ENCODE measurements around the gene IFT43.

The IFT43 gene

GRCh38 chr14:76106188-76106587, 120.6 kb downstream of the IFT43 start:
- no peaks in the 10 kb centered on the region for H3K27me3 ChIP-seq (replicated peaks; ENCODE audit: insufficient read depth, low read length)
- H3K4me1 ChIP-seq (ENCODE audit: low read length), result no peaks in the 10 kb centered on the region
- no peaks in the 10 kb centered on the region for H3K79me2 ChIP-seq (ENCODE audit: low read length)
- H3K9me2 ChIP-seq (replicated peaks; ENCODE audit: insufficient read depth, low read length), result no peaks in the 10 kb centered on the region
- no peak for DNase-seq
- H4K20me1 ChIP-seq (ENCODE audit: insufficient read depth, low read length), result no peaks in the 10 kb centered on the region
- H3K4me2 ChIP-seq (ENCODE audit: low read depth, low read length), result no peak overlapping the region
- H3K9ac ChIP-seq (ENCODE audit: low read length), result no peak overlapping the region
- no peaks in the 10 kb centered on the region for H3F3A ChIP-seq (ENCODE audit: insufficient read depth, low read length)
- TF ChIP-seq, protein P1, sequence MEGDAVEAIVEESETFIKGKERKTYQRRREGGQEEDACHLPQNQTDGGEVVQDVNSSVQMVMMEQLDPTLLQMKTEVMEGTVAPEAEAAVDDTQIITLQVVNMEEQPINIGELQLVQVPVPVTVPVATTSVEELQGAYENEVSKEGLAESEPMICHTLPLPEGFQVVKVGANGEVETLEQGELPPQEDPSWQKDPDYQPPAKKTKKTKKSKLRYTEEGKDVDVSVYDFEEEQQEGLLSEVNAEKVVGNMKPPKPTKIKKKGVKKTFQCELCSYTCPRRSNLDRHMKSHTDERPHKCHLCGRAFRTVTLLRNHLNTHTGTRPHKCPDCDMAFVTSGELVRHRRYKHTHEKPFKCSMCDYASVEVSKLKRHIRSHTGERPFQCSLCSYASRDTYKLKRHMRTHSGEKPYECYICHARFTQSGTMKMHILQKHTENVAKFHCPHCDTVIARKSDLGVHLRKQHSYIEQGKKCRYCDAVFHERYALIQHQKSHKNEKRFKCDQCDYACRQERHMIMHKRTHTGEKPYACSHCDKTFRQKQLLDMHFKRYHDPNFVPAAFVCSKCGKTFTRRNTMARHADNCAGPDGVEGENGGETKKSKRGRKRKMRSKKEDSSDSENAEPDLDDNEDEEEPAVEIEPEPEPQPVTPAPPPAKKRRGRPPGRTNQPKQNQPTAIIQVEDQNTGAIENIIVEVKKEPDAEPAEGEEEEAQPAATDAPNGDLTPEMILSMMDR (IDR thresholded peaks at IDR 0.05; ENCODE audit: low read length), result no peak
- no peak for TF ChIP-seq EZH2 (optimal IDR thresholded peaks at IDR 0.05; ENCODE audit: low read depth, low read length)
- TF ChIP-seq EZH2phosphoT487 (IDR thresholded peaks at IDR 0.05; ENCODE audit: low read length), result no peak
- H3K36me3 ChIP-seq (replicated peaks; ENCODE audit: insufficient read depth, low read length), result no peaks in the 10 kb centered on the region
- H3K9me3 ChIP-seq (replicated peaks; ENCODE audit: insufficient read depth, low read length), result no peaks in the 10 kb centered on the region
- H2AFZ ChIP-seq (ENCODE audit: low read length), result no peak overlapping the region
- H3K27ac ChIP-seq (ENCODE audit: low read length), result no peak overlapping the region
- no peak overlapping the region for H3K4me3 ChIP-seq (ENCODE audit: low read length)

DNA sequence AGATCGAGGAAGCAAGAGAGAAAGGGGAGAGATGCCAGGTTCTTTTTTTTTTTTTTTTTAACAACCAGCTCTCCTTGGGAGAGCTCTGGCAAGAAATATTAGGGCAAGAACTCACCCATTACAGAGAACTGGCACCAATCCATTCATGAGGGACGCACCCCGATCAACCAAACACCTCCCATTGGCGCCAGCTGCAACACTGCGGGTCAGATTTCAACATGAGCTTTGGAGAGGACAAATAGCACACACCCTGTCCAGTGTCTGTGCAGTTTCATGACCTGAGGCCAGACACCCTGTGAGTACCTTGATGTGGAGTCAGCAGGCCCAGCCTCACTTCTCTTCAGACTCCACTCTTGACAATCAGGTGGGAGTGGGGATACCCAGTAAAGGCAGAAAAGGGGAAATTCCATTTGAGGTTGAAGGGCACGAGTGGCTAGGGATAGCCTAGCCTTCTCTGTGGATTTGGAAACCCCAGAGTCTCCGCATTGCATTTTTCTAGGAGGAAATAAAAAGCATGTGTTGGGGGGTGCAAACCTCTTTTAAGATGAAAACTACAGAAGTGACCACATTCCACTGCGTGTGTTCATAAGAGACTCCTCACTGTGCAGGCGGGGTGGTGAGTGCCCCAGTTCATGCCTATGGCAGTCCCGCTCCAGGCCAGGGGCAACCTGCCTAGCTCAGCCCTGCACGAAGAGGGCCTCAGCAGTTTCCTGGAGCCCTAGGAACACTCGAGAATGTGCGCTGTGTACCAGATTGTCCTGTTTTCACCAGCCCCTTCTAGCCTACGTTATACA, 123.7 kb downstream of the IFT43 start:
- no peaks in the 10 kb centered on the region for H3K4me1 ChIP-seq (ENCODE audit: low read length)
- no peaks in the 10 kb centered on the region for H3K27me3 ChIP-seq (replicated peaks; ENCODE audit: insufficient read depth, low read length)
- no peak overlapping the region for H3K4me2 ChIP-seq (ENCODE audit: low read depth, low read length)
- no peaks in the 10 kb centered on the region for H3K36me3 ChIP-seq (replicated peaks; ENCODE audit: insufficient read depth, low read length)
- no peak overlapping the region for H3K9ac ChIP-seq (ENCODE audit: low read length)
- H4K20me1 ChIP-seq (ENCODE audit: insufficient read depth, low read length), result no peaks in the 10 kb centered on the region
- H3K9me2 ChIP-seq (replicated peaks; ENCODE audit: insufficient read depth, low read length), result no peaks in the 10 kb centered on the region
- no peak overlapping the region for H2AFZ ChIP-seq (ENCODE audit: low read length)
- no peak overlapping the region for H3K27ac ChIP-seq (ENCODE audit: low read length)
- no peaks in the 10 kb centered on the region for H3K9me3 ChIP-seq (replicated peaks; ENCODE audit: insufficient read depth, low read length)
- DNase-seq, result no peak
- no peaks in the 10 kb centered on the region for H3F3A ChIP-seq (ENCODE audit: insufficient read depth, low read length)
- no peaks in the 10 kb centered on the region for H3K79me2 ChIP-seq (ENCODE audit: low read length)
- no peak overlapping the region for H3K4me3 ChIP-seq (ENCODE audit: low read length)
- TF ChIP-seq EZH2phosphoT487 (IDR thresholded peaks at IDR 0.05; ENCODE audit: low read length) (no peak), EZH2 (optimal IDR thresholded peaks at IDR 0.05; ENCODE audit: low read depth, low read length) (no peak)
- TF ChIP-seq, protein P1 (IDR thresholded peaks at IDR 0.05; ENCODE audit: low read length), result no peak

DNA sequence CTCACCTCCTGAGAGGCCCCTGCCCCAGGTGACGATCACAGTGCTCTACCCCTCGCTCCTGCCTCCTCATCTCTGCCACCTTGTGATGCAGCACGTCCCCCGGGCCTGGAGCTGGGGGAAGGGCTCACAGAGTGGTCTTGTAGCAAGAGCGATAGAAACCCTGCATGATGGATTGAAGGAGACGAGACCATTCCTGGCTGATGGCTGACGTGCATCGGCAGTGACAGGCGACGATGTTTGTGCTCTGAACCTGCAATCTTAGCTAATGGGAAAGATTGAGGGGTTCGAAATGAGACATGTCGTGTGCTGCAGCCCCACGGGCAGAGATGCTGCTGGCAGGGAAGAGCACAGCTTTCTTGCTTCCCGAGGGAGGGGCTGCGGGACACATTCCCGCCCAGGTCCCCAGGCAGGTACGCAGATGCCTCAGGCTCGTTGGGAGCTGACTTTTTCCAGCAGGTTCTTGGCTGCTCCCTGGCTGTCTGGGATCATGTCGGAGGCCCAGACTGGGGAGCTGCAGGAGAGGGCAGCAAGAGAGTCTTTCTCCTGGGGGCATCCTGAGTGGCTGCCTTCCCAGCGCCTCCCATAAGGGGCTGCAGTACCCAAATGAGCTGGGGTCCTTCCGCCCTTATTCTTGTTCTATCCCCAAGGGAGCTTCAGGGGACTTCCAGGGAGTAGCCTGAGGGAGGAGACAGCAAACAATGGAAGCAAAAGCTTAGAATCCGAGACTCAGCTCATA, 127.5 kb downstream of the IFT43 start:
- H3K36me3 ChIP-seq (replicated peaks; ENCODE audit: insufficient read depth, low read length), result no peaks in the 10 kb centered on the region
- no peak overlapping the region for H3K4me2 ChIP-seq (ENCODE audit: low read depth, low read length)
- H3K79me2 ChIP-seq (ENCODE audit: low read length), result no peaks in the 10 kb centered on the region
- H3K27me3 ChIP-seq (replicated peaks; ENCODE audit: insufficient read depth, low read length), result no peaks in the 10 kb centered on the region
- no peak for DNase-seq
- no peaks in the 10 kb centered on the region for H3K9me2 ChIP-seq (replicated peaks; ENCODE audit: insufficient read depth, low read length)
- TF ChIP-seq EZH2 (optimal IDR thresholded peaks at IDR 0.05; ENCODE audit: low read depth, low read length) (no peak), EZH2phosphoT487 (IDR thresholded peaks at IDR 0.05; ENCODE audit: low read length) (no peak)
- TF ChIP-seq, protein P1 (IDR thresholded peaks at IDR 0.05; ENCODE audit: low read length), result no peak
- no peaks in the 10 kb centered on the region for H4K20me1 ChIP-seq (ENCODE audit: insufficient read depth, low read length)
- no peak overlapping the region for H3K27ac ChIP-seq (ENCODE audit: low read length)
- H3F3A ChIP-seq (ENCODE audit: insufficient read depth, low read length), result no peaks in the 10 kb centered on the region
- H2AFZ ChIP-seq (ENCODE audit: low read length), result no peak overlapping the region
- no peak overlapping the region for H3K4me3 ChIP-seq (ENCODE audit: low read length)
- H3K9ac ChIP-seq (ENCODE audit: low read length), result no peak overlapping the region
- H3K9me3 ChIP-seq (replicated peaks; ENCODE audit: insufficient read depth, low read length), result no peaks in the 10 kb centered on the region
- no peaks in the 10 kb centered on the region for H3K4me1 ChIP-seq (ENCODE audit: low read length)

All from MM.1S (cell line).